ENCODE results near the gene IKBKE. TPM values are rescaled to one million over a fixed set of nuclear protein-coding genes. Genes with fewer than 3 reads are reported as not detected.

IKBKE gene
- total and polyA plus RNA-seq, 2 of the 8 experiments (the other 6 are each of a cell fraction or from before 2014, with no cell fraction given), result 8.6 to 12.0 TPM

DNA sequence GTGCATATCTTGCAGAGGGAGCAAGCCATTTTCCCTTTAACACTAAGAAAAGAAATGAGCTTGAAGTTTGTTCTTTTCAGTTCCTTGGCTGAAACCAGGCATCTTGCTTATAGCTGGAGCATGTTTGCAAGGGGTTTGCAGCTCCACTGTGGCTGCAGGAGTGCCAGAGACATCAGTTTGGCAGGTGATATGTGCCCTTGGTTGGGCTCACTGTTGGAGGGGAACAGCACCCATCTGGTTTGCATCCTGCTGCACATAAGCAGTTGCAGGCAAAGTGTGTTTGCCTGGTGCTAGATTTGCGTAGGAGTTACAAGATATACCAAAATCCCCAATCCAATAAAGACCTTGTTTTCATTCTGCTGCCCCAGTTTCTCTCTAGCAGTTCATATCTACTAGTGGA is 47.8 kb upstream of the IKBKE start (continued):
- TF ChIP-seq, protein P1, sequence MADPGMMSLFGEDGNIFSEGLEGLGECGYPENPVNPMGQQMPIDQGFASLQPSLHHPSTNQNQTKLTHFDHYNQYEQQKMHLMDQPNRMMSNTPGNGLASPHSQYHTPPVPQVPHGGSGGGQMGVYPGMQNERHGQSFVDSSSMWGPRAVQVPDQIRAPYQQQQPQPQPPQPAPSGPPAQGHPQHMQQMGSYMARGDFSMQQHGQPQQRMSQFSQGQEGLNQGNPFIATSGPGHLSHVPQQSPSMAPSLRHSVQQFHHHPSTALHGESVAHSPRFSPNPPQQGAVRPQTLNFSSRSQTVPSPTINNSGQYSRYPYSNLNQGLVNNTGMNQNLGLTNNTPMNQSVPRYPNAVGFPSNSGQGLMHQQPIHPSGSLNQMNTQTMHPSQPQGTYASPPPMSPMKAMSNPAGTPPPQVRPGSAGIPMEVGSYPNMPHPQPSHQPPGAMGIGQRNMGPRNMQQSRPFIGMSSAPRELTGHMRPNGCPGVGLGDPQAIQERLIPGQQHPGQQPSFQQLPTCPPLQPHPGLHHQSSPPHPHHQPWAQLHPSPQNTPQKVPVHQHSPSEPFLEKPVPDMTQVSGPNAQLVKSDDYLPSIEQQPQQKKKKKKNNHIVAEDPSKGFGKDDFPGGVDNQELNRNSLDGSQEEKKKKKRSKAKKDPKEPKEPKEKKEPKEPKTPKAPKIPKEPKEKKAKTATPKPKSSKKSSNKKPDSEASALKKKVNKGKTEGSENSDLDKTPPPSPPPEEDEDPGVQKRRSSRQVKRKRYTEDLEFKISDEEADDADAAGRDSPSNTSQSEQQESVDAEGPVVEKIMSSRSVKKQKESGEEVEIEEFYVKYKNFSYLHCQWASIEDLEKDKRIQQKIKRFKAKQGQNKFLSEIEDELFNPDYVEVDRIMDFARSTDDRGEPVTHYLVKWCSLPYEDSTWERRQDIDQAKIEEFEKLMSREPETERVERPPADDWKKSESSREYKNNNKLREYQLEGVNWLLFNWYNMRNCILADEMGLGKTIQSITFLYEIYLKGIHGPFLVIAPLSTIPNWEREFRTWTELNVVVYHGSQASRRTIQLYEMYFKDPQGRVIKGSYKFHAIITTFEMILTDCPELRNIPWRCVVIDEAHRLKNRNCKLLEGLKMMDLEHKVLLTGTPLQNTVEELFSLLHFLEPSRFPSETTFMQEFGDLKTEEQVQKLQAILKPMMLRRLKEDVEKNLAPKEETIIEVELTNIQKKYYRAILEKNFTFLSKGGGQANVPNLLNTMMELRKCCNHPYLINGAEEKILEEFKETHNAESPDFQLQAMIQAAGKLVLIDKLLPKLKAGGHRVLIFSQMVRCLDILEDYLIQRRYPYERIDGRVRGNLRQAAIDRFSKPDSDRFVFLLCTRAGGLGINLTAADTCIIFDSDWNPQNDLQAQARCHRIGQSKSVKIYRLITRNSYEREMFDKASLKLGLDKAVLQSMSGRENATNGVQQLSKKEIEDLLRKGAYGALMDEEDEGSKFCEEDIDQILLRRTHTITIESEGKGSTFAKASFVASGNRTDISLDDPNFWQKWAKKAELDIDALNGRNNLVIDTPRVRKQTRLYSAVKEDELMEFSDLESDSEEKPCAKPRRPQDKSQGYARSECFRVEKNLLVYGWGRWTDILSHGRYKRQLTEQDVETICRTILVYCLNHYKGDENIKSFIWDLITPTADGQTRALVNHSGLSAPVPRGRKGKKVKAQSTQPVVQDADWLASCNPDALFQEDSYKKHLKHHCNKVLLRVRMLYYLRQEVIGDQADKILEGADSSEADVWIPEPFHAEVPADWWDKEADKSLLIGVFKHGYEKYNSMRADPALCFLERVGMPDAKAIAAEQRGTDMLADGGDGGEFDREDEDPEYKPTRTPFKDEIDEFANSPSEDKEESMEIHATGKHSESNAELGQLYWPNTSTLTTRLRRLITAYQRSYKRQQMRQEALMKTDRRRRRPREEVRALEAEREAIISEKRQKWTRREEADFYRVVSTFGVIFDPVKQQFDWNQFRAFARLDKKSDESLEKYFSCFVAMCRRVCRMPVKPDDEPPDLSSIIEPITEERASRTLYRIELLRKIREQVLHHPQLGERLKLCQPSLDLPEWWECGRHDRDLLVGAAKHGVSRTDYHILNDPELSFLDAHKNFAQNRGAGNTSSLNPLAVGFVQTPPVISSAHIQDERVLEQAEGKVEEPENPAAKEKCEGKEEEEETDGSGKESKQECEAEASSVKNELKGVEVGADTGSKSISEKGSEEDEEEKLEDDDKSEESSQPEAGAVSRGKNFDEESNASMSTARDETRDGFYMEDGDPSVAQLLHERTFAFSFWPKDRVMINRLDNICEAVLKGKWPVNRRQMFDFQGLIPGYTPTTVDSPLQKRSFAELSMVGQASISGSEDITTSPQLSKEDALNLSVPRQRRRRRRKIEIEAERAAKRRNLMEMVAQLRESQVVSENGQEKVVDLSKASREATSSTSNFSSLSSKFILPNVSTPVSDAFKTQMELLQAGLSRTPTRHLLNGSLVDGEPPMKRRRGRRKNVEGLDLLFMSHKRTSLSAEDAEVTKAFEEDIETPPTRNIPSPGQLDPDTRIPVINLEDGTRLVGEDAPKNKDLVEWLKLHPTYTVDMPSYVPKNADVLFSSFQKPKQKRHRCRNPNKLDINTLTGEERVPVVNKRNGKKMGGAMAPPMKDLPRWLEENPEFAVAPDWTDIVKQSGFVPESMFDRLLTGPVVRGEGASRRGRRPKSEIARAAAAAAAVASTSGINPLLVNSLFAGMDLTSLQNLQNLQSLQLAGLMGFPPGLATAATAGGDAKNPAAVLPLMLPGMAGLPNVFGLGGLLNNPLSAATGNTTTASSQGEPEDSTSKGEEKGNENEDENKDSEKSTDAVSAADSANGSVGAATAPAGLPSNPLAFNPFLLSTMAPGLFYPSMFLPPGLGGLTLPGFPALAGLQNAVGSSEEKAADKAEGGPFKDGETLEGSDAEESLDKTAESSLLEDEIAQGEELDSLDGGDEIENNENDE (IDR thresholded peaks at IDR 0.05; ENCODE audit: insufficient replicate concordance, low read length), result no peak
- TF ChIP-seq TEAD4 (IDR thresholded peaks at IDR 0.05; ENCODE audit: low read depth, low read length) (no peak), POLR2AphosphoS5 (IDR thresholded peaks at IDR 0.05; ENCODE audit: low read depth, low read length) (no peak), ZNF274 (IDR thresholded peaks at IDR 0.05; ENCODE audit: borderline replicate concordance, extremely low read depth, low read length) (no peak), TBP (IDR thresholded peaks at IDR 0.05; ENCODE audit: low read depth, low read length) (no peak), SP1 (IDR thresholded peaks at IDR 0.05; ENCODE audit: low read depth, low read length) (no peak), YY1 (IDR thresholded peaks at IDR 0.05; ENCODE audit: low read depth, low read length) (no peak), CHD2 (IDR thresholded peaks at IDR 0.05; ENCODE audit: low read length) (no peak), BRCA1 (IDR thresholded peaks at IDR 0.05; ENCODE audit: low read depth, low read length) (no peak), CEBPB (IDR thresholded peaks at IDR 0.05; ENCODE audit: low read depth, low read length) (no peak), TAF1 (IDR thresholded peaks at IDR 0.05; ENCODE audit: low read depth, low read length) (no peak), RNF2 (IDR thresholded peaks at IDR 0.05; ENCODE audit: borderline replicate concordance, low read depth, low read length, missing control alignments, poor library complexity, severe bottlenecking) (no peak)

Data from H1 (cell line).